Measurements from ENCODE around the gene VEGFD.
A peak's percentile ranks its signal among the peaks of the same experiment; 100 is the strongest.

The VEGFD gene

DNA sequence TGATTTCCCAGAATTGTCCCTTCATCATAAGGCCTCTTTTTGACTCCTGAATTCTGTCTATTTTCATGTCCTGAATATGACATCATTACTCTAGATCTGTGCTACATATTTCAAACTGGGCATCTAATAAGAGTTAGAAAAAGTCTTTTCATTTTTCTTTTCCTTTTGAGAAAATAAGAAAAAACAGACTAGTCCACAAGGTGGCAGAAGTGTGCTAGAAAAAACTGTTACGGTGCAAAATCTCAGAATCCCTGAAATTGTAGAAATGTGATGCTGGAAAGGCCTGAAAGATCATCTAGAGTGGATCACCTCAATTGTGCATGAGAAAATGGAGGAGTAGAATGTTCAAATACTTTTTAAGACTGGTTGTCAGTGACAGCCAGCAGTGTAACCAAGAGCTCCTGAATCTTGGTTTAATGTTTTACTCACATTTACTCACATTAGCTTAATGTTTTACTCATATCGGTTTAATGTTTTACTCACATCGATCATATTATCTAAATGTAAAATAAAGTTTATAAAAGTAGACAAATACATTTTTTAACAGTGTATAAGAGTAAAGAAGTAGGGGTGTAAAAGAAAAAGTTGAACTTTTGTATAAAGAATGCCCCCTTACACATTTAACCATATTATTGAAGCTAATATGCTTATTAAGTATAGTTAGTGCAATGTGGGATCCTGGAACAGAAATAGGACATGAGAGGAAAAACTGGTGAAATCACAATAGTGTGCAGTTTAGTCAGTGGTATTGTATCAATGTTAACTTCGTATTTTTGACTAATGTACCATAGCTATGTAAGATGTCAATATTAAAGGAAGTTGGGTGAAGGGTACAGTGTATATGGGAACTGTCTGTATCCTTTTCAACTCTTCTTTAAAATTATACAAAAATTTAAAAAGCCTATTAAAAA, 84.0 kb downstream of the VEGFD start:
- peak; percentile 44 for DNase-seq

DNA sequence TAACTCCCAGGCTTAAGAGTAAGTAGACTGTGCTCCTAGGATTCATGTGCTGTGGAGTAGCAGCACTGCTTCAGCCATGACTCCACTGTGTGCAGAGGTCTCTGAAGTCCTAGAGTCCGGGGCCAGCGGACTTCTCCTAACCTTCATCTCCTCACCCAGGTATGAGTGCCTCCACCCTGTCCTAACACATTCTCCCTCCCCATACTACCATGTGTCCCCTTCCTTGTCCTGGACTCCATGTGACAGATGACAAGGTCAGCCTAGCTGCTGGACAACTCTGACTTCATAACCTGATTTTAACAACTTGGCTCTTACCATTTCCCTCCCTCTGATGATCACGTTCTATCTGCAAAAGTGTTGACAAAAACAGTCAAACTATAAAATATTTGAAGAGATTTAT, 85.4 kb downstream of the VEGFD start:
- DNase-seq, result no peak

DNA sequence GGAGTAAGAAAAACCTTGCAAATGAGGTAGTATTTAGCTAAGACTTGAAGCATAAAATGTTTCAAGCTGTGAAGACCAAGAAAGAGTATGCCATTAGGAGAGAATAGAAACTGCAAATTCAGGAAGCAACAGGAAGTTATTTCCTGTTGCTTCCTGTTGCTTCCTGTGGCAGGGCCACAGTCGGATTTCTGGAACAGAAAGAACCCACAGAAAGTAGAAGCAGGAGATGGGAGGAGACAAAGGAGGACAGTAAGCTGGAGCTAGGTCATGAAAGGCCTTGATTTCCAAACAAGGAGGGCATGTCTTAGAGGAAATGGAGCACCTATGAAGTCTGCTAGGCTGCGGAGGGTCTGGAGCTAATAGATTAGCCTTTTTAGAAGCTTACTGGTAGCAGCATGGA, 86.0 kb downstream of the VEGFD start:
- DNase-seq, result no peak
